ENCODE results near the gene RETREG3.
"Not testable (repeated sequence)": the region's sequence is repeated elsewhere in the genome, so short reads cannot be mapped to it uniquely, and the experiment has no call there.

Gene RETREG3

DNA sequence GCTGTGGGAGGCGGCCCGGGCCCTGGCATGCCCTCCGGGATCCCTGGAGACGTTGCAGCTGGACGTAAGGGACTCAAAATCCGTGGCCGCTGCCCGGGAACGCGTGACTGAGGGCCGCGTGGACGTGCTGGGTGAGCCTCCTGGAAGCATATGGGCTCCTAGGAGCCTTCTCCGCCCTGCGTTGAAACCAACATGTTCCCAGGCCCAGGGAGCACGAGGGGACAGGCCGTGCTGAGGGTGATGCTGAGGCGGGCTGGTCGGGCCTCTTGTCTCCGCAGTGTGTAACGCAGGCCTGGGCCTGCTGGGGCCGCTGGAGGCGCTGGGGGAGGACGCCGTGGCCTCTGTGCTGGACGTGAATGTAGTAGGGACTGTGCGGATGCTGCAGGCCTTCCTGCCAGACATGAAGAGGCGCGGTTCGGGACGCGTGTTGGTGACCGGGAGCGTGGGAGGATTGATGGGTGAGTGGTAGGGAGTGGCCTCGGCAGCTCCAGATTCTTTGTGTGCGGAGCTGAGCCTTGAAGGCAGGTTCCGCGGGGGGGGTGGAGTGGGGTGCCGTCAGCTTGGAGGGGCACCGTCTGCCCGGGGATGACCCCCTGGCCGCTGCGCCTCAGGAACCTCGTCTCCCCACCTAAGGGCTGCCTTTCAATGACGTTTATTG is 55.9 kb downstream of the RETREG3 start:
- DNase-seq (ENCODE audit: low read depth in 2 of 2): no peak

DNA sequence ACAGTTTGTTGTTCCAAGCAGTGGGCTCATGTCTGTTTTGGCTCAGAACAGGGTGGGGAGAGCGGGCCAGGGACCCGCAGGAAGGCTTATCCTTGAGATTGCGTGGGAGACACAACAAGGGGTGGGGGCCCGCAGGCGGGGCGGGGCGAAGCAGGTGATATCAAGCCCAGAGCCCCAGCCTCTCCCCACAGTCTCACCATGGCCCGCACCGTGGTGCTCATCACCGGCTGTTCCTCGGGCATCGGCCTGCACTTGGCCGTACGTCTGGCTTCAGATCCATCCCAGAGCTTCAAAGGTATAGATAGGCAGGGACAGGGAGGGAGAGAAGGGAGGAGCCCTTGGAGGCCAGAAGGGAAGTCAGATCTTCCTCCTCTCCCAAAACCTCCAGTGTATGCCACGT is 56.4 kb downstream of the RETREG3 start, which contains the start of gene HSD17B1:
HSD17B1 (plus strand) TSS at position 188 of the 400 bp plus-strand sequence; CDS start at position 199, 11 bp downstream.
- DNase-seq (ENCODE audit: low read depth in 2 of 2): not testable (repeated sequence)

DNA sequence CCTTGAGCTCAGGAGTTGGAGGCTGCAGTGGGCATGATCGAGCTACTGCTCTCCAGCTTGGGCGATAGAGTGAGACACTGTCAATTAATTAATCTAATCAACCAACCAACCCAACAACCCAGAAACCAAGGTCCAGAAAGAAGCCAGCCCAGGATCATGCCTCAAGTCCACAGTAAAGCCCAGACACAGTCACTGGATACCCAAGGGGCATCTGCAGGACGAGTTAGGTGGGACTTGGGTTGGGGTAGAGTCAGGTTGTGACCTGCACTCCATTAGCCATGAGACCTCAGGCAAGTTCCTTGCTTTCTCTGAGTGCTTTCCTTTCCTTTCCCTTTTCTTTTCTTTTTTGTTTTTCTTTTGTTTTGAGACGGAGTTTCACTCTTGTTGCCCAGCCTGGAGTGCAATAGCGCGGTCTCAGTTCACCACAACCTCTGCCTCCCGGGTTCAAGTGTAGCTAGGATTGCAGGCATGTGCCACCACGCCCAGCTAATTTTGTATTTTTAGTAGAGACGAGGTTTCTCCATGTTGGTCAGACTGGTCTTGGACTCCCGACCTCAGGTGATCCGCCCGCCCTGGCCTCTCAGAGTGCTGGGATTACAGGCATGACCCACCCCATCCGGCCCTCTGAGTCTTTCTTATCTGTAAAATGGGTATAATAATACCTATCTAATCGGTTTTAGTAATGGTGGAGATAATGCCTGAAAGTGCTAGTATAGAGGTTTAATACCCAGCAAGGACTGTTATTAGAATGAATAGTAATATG is 60.0 kb downstream of the RETREG3 start:
- DNase-seq (ENCODE audit: low read depth in 2 of 2): no peak

DNA sequence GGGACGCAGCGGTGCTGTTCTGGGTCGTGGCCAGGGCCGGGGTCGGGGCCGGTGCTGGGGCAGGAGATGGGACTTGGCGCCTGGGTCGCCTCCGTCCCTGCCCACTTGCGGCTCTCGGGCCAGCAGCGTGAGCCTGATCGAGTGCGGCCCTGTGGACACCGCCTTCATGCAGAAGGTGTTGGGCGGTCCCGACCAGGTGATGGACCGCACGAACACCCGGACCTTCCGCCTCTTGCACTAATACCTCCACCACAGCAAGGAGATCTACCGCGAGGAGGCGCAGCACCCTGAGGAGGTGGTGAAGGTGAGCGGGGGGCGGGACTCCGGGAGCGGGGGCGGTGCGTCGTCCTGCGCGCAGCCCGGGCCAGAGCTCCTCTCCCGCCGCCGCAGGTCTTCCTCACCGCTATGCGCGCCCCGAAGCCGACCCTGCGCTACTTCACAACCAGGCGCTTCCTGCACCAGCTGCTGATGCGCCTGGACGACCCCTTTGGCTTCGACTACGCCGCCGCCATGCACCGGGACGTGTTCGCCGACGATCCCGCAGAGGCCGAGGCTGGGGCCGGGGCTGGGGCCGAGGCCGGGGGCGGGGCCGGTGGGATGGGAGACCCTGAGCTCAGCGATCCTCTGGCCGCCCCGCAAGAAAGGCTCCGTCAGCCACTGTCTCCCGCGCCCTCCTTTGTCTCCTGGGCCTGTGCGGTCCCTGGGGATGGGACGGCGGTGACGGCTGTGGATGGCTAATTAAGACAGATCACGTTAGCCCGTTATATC is 60.9 kb downstream of the RETREG3 start:
- DNase-seq (ENCODE audit: low read depth in 2 of 2): peak; percentile 73 to 78

DNA sequence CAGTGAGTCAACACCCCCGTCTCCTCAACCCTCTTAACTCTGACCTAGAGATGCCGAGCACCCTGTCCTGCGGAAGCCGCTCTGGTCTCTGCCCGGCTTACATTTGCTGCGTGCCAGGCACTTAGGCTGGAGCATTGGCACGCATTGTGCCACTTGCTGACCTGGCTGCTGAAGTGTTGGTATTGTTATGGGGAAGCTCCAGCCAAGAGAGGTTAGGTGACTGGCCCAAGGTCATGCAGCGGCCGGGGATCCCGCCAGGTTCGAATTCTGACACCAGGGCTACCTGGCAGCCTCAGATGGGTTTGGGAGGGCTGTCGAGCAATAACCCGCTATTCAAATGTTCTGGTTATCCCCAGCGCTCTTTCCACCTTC is 61.5 kb downstream of the RETREG3 start:
- no peak for DNase-seq (ENCODE audit: low read depth in 2 of 2)

DNA sequence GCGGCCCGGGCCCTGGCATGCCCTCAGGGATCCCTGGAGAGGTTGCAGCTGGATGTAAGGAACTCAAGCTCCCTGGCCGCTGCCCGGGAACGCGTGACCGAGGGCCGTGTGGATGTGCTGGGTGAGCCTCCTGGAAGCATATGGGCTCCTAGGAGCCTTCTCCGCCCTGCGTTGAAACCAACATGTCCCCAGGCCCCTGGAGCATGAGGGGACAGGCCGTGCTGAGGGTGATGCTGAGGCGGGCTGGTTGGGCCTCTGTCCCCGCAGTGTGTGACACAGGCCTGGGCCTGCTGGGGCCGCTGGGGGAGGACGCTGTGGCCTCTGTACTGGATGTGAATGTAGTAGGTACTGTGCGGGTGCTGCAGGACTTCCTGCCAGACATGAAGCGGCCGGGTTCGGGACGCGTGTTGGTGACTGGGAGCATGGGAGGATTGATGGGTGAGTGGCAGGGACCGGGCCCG is 62.1 kb downstream of the RETREG3 start:
- DNase-seq (ENCODE audit: low read depth in 2 of 2): no peak

DNA sequence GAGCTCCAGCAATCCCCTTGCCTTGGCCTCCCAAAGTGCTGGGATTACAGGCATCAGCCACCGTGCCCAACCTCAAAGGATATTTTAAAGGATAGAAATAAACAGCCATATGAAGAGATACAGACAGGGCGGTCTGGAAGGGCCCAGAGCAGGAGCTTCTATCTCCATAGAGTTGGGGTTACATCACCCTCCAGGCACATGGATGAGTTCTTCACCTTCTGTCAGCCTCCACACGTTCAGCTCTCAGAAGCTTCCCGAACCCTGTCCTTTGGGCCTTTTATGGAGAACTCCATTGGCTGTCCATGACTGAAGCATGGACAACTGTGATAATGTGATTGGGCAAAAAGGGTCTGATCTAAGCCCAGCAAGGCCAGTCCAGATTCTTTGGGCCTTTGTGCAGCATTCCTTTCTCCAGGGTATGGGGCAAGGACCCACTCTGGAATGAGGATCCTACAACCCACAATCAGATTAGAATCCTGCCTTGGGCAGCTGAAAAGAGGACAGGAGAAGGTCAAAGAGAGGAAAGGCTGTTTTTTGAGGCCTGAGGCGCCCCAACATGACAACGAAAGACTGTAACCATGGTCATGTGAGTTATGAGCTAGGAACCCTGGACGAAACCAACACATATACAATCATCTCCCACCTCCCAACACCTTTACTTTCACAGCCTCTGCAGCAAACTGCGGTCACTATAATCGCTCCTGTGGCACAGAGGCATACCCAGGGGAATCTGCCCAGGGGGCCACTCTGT is 63.2 kb downstream of the RETREG3 start:
- DNase-seq (ENCODE audit: low read depth in 2 of 2): not testable (repeated sequence)

DNA sequence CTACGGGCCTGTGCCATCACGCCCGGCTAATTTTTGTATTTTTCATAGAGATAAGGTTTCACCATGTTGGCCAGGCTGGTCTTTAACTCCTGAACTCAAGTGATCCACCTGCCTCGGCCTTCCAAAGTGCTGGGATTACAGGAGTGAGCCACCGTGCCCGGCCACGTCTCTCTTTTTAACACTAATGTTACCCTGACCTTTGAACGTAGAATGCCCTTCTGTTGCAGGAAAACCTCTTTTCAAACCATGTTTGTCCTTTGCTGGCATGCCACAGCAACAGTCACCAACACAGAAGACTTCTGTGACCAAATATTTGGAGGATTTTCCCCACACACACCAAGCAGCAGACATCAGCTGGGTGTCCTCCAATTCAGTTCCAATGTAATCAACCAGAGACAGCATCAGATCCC is 64.3 kb downstream of the RETREG3 start:
- no peak for DNase-seq (ENCODE audit: low read depth in 2 of 2)

DNA sequence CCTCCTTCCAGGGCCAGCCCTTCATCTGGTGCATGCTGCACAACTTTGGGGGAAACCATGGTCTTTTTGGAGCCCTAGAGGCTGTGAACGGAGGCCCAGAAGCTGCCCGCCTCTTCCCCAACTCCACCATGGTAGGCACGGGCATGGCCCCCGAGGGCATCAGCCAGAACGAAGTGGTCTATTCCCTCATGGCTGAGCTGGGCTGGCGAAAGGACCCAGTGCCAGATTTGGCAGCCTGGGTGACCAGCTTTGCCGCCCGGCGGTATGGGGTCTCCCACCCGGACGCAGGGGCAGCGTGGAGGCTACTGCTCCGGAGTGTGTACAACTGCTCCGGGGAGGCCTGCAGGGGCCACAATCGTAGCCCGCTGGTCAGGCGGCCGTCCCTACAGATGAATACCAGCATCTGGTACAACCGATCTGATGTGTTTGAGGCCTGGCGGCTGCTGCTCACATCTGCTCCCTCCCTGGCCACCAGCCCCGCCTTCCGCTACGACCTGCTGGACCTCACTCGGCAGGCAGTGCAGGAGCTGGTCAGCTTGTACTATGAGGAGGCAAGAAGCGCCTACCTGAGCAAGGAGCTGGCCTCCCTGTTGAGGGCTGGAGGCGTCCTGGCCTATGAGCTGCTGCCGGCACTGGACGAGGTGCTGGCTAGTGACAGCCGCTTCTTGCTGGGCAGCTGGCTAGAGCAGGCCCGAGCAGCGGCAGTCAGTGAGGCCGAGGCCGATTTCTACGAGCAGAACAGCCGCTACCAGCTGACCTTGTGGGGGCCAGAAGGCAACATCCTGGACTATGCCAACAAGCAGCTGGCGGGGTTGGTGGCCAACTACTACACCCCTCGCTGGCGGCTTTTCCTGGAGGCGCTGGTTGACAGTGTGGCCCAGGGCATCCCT is 65.7 kb downstream of the RETREG3 start:
- DNase-seq (ENCODE audit: low read depth in 2 of 2): no peak

DNA sequence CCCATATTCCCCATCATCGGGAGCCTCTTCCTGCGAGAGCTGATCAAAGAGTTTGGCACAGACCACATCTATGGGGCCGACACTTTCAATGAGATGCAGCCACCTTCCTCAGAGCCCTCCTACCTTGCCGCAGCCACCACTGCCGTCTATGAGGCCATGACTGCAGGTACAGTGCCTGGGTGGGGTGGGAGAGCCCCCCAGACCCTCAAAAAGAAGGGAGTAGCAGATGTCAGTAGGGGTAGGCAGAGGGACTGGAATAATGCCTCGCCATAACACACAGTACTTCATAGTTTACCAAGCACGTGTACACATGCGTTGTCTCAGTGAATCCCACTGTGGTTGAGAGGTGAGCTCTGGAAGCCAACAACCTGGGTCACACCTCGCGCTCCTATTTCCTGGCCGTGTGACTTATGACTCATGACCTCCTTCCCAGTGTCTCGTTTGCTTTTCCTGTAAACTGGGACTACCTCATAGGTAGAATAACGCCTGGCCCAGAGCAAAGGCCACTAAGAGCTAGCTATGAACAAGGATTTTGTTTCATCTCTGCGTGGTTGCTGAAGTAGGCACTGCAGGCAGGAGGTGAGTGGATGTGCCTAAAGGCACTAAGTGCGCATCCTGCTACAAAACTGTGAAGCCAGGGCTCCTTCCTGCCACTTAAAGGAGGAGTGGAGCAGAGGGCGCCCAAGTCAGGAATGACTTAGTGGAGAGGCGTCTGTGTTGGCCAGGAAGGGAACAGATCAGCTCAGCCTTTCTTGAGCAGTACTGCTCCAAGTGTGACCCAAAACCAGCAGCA is 67.9 kb downstream of the RETREG3 start:
- no peak for DNase-seq (ENCODE audit: low read depth in 2 of 2)

DNA sequence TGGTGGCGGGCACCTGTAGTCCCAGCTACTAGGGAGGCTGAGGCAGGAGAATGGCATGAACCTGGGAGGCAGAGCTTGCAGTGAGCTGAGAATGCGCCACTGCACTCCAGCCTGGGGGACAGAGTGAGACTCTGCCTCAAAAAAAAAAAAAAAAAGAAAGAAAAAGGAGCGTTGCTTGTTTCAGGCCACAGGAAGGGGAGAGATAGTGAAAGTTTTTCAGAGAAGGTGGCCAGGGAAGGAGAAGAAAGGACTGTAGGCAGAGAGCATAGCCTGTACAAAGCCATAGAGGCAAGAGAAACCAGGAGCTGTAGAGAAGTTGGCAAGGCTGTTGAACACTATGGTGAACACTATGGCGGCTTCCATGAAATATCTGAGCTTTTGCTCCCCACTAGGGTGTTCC is 68.6 kb downstream of the RETREG3 start:
- DNase-seq (ENCODE audit: low read depth in 2 of 2): not testable (repeated sequence)

DNA sequence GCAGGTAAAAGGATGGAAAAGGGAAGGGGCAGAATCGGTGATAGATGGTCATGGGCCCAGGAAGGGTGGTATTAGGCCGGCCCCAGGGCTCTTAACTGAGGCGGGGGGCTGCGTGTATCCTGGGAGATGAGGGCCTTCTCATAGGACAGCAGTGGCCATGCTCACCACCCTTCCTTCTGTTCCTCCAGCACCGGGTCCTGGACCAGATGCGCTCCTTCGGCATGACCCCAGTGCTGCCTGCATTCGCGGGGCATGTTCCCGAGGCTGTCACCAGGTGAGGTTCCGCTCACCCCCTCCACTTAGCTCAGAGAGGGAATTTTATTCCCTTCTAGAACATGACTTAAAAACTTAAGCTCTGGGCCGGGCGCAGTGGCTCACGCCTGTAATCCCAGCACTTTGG is 70.7 kb downstream of the RETREG3 start:
- DNase-seq (ENCODE audit: low read depth in 2 of 2): no peak

DNA sequence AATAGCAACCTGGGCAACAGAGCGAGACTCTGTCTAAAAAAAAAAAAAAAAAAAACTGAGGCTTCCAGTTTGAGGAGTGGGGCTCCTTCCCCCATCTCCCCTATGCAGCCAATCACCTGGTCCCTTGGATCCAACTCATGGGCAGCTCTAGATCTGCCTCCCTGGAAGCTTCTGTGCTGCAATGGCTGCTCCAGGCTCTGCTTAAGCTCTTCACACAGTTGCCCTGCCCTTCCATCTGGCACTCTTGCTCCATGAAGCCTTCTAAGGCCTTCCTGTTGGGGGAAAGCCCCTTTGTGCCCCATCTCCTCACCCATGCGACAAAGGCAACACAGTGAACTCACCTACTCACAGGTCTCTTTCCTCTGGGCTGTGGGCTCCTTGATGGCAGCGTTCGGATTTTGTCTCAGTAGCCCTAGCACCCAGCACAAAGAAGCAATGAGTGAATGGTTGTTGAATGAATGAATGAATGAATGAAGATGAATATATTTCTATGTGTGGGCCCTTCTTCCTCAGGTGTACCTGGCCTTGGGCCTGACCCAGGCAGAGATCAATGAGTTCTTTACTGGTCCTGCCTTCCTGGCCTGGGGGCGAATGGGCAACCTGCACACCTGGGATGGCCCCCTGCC is 71.2 kb downstream of the RETREG3 start:
- no peak for DNase-seq (ENCODE audit: low read depth in 2 of 2)

DNA sequence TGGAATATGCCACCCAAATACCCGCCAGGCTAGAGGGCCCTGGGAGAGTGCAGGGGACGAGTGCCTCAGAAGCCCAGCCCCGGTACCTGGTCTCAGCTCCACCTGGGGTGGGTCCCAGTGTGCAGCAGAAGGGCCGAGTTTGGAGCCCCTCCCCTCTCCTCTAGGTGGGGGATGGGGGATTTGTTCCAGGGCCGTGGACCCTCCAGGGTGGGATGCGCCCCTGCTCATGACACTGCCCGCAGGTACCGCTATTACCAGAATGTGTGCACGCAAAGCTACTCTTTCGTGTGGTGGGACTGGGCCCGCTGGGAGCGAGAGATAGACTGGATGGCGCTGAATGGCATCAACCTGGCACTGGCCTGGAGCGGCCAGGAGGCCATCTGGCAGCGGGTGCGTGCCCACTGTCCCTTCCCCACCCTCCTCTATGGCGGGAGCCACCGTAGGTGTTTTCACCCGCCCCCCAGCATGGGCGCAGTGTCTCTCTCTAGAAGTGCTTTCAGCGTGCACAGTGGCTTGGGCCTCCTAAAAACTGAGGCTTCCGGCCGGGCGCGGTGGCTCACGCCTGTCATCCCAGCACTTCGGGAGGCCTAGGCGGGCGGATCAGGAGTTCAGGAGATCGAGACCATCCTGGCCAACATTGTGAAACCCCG is 71.9 kb downstream of the RETREG3 start:
- no peak for DNase-seq (ENCODE audit: low read depth in 2 of 2)

DNA sequence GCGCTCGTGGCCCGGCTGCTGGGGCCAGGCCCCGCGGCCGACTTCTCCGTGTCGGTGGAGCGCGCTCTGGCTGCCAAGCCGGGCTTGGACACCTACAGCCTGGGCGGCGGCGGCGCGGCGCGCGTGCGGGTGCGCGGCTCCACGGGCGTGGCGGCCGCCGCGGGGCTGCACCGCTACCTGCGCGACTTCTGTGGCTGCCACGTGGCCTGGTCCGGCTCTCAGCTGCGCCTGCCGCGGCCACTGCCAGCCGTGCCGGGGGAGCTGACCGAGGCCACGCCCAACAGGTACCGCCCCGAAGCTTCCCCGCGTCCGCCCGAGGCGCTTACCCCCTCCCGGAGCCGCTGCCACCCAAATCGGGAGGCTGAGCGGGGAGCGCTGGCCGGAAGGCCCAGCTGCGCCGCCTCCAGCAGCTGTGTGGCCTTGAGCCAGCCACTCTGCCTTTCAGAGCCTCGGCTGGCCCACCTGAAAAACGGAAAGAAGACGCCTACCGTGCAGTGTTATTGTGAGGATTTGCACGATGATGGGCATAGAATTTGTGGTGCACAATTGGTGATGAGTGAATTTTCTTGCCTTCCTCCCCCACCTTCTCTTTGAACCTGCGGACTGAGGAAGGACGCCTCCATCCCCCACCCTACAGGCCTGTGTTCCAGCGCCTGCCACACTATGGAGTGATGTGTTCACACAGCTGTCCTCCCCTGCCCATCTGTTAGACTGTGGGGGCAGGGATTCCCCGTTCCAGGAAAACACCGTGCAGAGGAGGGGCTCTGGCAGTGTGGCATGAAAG is 72.6 kb downstream of the RETREG3 start:
- DNase-seq (ENCODE audit: low read depth in 2 of 2): peak; percentile 60 to 75

DNA sequence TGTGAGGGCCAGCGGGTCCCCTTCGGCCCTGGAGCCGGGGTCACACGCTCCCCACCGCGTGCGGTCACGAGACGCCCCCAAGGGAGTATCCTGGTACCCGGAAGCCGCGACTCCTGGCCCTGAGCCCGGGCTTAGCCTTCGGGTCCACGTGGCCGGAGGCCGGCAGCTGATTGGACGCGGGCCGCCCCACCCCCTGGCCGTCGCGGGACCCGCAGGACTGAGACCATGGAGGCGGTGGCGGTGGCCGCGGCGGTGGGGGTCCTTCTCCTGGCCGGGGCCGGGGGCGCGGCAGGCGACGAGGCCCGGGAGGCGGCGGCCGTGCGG is 73.2 kb downstream of the RETREG3 start, which contains the start of gene NAGLU:
NAGLU (plus strand) TSS at position 194 of the 324 bp plus-strand sequence; CDS start at position 226, 32 bp downstream.
- peak; percentile 82 to 88 for DNase-seq (ENCODE audit: low read depth in 2 of 2)

DNA sequence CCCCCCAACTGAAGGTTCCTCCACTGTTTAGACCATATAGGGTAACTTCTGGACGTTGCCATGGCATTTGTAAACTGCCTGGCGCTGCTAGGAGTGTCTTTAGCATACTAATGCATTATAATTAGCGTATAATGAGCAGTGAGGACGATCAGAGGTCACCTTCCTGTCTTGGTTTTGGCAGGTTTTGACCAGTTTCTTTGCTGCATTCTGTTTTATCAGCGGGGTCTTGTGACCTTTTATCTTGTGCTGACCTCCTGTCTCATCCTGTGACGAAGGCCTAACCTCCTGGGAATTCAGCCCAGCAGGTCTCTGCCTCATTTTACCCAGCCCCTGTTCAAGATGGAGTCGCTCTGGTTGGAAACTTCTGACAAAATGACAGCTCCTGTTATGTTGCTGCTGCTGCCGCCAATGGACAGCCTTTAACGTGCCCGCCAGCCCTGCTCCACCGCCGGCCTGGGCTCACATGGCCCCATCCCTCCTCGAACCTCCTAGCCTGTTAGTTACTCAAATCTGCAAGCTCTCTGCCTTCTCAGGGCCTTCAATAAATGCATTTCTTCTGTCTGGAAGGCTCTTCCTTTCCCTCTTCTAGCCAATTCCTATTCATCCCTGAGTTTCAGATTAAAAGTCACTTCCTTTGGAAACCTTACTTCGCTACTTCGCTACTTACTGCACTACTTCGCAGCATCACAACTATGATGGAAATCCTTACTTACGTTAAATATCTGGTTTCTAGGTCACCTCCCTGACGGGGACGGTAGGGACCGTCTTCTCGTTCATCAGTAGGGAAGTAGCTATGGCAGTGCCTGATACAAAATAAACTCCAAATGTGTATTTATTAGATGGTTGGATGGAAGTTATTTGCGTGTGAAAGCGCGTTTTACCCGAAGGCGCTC is 73.8 kb downstream of the RETREG3 start:
- no peak for DNase-seq (ENCODE audit: low read depth in 2 of 2)
